GM19397 (cell line): ENCODE results near the gene CARD11.

Experiments
- ATAC-seq: cut with Tn5 transposase; IDR thresholded peaks from one replicate; pipeline ENCODE4 v1.9.1; 2021; ENCODE audit warnings: mild to moderate bottlenecking, moderate library complexity; ENCODE audit not compliant: unreplicated experiment

The CARD11 gene

GRCh38 chr7:3043544-3044371 is at the start of gene CARD11:
CARD11 (minus strand) TSS chr7:3043867; CDS start chr7:2958506, 85,361 bp downstream.
- ATAC-seq = no peak

GRCh38 chr7:3092468-3092867 is 48.8 kb upstream of the CARD11 start:
- ATAC-seq = peak; percentile 74

GRCh38 chr7:3091631-3092030 is 48.0 kb upstream of the CARD11 start:
- no peak for ATAC-seq

- no peak for ATAC-seq
These were observed 45.8 kb upstream of the CARD11 start for GRCh38 chr7:3089493-3089892.

GRCh38 chr7:3087243-3087755 is 43.6 kb upstream of the CARD11 start:
- no peak for ATAC-seq

GRCh38 chr7:3083350-3083749 is 39.7 kb upstream of the CARD11 start:
- ATAC-seq = no peak

GRCh38 chr7:3082831-3083230 is 39.2 kb upstream of the CARD11 start:
- ATAC-seq = no peak

GRCh38 chr7:3082386-3082785 is 38.7 kb upstream of the CARD11 start:
- ATAC-seq = no peak

GRCh38 chr7:3080106-3080505 is 36.4 kb upstream of the CARD11 start:
- no peak for ATAC-seq

- ATAC-seq = no peak
These were observed 34.8 kb upstream of the CARD11 start for GRCh38 chr7:3078514-3078913.

- no peak for ATAC-seq
These were observed 33.0 kb upstream of the CARD11 start for GRCh38 chr7:3076700-3077099.

GRCh38 chr7:3076163-3076562 is 32.5 kb upstream of the CARD11 start:
- ATAC-seq = no peak

GRCh38 chr7:3075441-3075840 is 31.8 kb upstream of the CARD11 start:
- ATAC-seq = no peak

- ATAC-seq = no peak
These were observed 30.8 kb upstream of the CARD11 start for GRCh38 chr7:3074459-3074821.

GRCh38 chr7:3073763-3074458 is 30.2 kb upstream of the CARD11 start:
- no peak for ATAC-seq

GRCh38 chr7:3070908-3071307 is 27.2 kb upstream of the CARD11 start:
- ATAC-seq = no peak

- ATAC-seq = no peak
These were observed 26.2 kb upstream of the CARD11 start for GRCh38 chr7:3069771-3070449.

GRCh38 chr7:3068530-3068929 is 24.9 kb upstream of the CARD11 start:
- no peak for ATAC-seq

GRCh38 chr7:3067606-3068380 is 24.1 kb upstream of the CARD11 start:
- no peak for ATAC-seq

GRCh38 chr7:3067193-3067592 is 23.5 kb upstream of the CARD11 start:
- ATAC-seq = no peak

GRCh38 chr7:3066506-3066905 is 22.8 kb upstream of the CARD11 start:
- no peak for ATAC-seq
